ENCODE measurements around the gene FAM222A. TPM values are rescaled to one million over a fixed set of nuclear protein-coding genes. Genes with fewer than 3 reads are reported as not detected.

Gene FAM222A
- polyA plus RNA-seq, 3 donors: 0.09 TPM; not detected in 2

DNA sequence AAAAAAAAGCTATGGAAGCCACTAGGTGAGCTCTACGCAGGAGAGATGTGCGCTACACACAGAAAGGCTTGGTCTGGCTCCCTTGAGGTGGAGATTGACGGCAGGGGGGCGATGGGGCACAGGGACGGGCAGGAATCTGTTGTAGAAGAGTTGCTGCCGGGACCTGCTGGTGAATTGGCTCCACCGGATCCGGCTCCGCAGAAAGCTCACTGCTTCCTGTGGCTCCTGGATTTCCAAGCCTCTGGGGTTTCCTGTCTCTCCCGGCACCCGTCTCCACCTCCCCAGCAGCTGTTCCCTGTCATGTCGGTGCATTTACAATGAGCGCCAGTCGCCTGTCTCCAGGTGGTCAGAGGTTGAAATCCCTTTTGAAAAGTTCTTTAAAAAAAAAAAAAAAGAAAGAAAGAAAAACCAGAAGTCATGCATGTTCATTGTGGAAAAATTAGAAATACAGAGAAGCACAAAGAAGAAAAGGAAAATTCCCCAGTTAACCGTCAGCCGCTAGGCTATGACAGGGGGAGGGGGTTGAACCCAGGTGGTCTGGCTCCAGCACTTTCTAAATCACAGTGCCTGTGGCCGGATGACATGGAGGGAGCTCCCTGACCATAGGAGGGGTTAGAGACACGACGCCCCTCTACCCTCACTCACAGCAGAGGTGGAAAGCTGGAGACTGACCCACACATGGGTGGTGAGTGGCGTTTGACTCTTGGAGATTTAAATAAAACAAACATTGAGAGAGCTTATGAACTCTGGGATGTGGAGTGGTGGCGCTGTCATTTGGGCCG lies 20.8 kb downstream of the FAM222A start:
- no peak for DNase-seq

DNA sequence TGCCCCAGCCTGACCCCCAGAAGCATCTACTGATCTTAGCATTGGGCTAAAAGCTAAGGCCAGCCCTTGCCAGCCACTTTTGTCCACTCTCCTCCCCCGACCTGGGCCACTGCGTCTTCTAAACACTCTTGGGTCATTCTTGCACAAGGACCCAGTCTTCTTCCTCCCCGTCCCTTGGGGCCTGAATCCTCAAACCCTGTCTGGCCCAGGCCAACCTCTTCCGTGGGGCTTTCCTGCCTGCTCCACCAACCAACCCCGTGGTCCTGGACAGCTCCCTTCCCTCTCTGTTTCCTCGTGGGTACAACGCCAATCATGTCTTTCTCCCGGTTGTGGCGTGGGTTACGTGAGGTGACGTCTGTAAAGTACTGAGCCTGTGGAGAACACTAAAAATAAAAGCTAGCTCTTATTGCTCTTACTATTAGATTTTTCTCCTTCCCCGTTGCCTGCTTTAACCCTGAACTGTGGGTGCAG lies 21.5 kb downstream of the FAM222A start:
- Histone ChIP-seq H3K79me2 (ENCODE audit: insufficient read depth, low read length) (no peaks in the 10 kb centered on the region), H4K20me1 (ENCODE audit: insufficient read depth, low read length) (no peaks in the 10 kb centered on the region), H3K27ac (ENCODE audit: low read depth in 1 of 2, low read length in 2 of 2) (no peak overlapping the region), H3K36me3 (replicated peaks in 1 of 2; ENCODE audit: control insufficient read depth in 1 of 2, insufficient read depth in 2 of 2, low read length in 2 of 2) (no peaks in the 10 kb centered on the region), H3K4me1 (ENCODE audit: control insufficient read depth in 1 of 2, insufficient read depth in 2 of 2, low read length in 2 of 2) (no peaks in the 10 kb centered on the region), H3K9me3 (replicated peaks in 1 of 2; ENCODE audit: control insufficient read depth in 1 of 2, insufficient read depth in 1 of 2, low read length in 2 of 2) (no peaks in the 10 kb centered on the region), H2AFZ (ENCODE audit: insufficient read depth, low read depth, low read length, poor library complexity, severe bottlenecking) (no peak overlapping the region), H3K4me3 (replicated peaks in 1 of 3; ENCODE audit: low read depth in 2 of 3, low read length in 3 of 3) (no peak overlapping the region), H3K27me3 (ENCODE audit: control insufficient read depth in 2 of 2, insufficient read depth in 2 of 2, low read length in 2 of 2) (peaks cover 0 to 27% of the 10 kb centered on the region in 2 donors), H3K9ac (ENCODE audit: insufficient read depth, low read length, poor library complexity, severe bottlenecking) (no peak overlapping the region), H3K4me2 (replicated peaks; ENCODE audit: extremely low read depth, low read length, poor library complexity, severe bottlenecking) (no peak overlapping the region)
- Mint-ChIP-seq H3K27me3 (ENCODE audit: low read depth in 3 of 3) (peaks cover 29 to 38% (median 34%) of the 10 kb centered on the region in 3 donors), H3K4me1 (no peaks in the 10 kb centered on the region), H3K9me3 (peaks cover 0 to 5% (median 0%) of the 10 kb centered on the region in 7 donors), H3K36me3 (no peaks in the 10 kb centered on the region), H3K27ac (peak overlapping the region in 2 of 7 donors; percentile 50 to 70), H3K4me3 (peak overlapping the region in 1 of 2 donors; percentile 52)
- no peak for TF ChIP-seq CTCF (IDR thresholded peaks at IDR 0.05)
- 53% methylated on average over 5 of the region's 12 CpGs for WGBS (ENCODE audit: insufficient coverage)
- no peak for DNase-seq
- intact Hi-C loops (cut with micrococcal nuclease): no loop called here

More for the DNA sequence above, 20.8 kb downstream of the FAM222A start:
- H3K36me3 ChIP-seq (replicated peaks in 1 of 2; ENCODE audit: control insufficient read depth in 1 of 2, insufficient read depth in 2 of 2, low read length in 2 of 2): no peaks in the 10 kb centered on the region
- Mint-ChIP-seq H3K27ac (no peak overlapping the region), H3K9me3 (peaks cover 0 to 5% (median 0%) of the 10 kb centered on the region in 7 donors), H3K4me1 (no peaks in the 10 kb centered on the region), H3K27me3 (ENCODE audit: low read depth in 3 of 3) (peaks cover 29 to 37% (median 34%) of the 10 kb centered on the region in 3 donors), H3K4me3 (peak overlapping the region in 1 of 2 donors; percentile 52), H3K36me3 (no peaks in the 10 kb centered on the region)
- no peak for TF ChIP-seq CTCF (IDR thresholded peaks at IDR 0.05)
- intact Hi-C loops (cut with micrococcal nuclease): no loop called here
- no peaks in the 10 kb centered on the region for H3K4me1 ChIP-seq (ENCODE audit: control insufficient read depth in 1 of 2, insufficient read depth in 2 of 2, low read length in 2 of 2)
- no peak overlapping the region for H3K27ac ChIP-seq (ENCODE audit: low read depth in 1 of 2, low read length in 2 of 2)
- no peaks in the 10 kb centered on the region for H3K9me3 ChIP-seq (replicated peaks in 1 of 2; ENCODE audit: control insufficient read depth in 1 of 2, insufficient read depth in 1 of 2, low read length in 2 of 2)
- H3K79me2 ChIP-seq (ENCODE audit: insufficient read depth, low read length): no peaks in the 10 kb centered on the region
- no peak overlapping the region for H3K4me3 ChIP-seq (replicated peaks in 1 of 3; ENCODE audit: low read depth in 2 of 3, low read length in 3 of 3)
- 34% methylated on average over 6 of the region's 22 CpGs for WGBS (ENCODE audit: insufficient coverage)
- peaks cover 0 to 27% of the 10 kb centered on the region in 2 donors for H3K27me3 ChIP-seq (ENCODE audit: control insufficient read depth in 2 of 2, insufficient read depth in 2 of 2, low read length in 2 of 2)
- H3K9ac ChIP-seq (ENCODE audit: insufficient read depth, low read length, poor library complexity, severe bottlenecking): no peak overlapping the region
- H3K4me2 ChIP-seq (replicated peaks; ENCODE audit: extremely low read depth, low read length, poor library complexity, severe bottlenecking): no peak overlapping the region
- H2AFZ ChIP-seq (ENCODE audit: insufficient read depth, low read depth, low read length, poor library complexity, severe bottlenecking): no peak overlapping the region
- H4K20me1 ChIP-seq (ENCODE audit: insufficient read depth, low read length): no peaks in the 10 kb centered on the region
